GM12873 (cell line): ENCODE data around the gene CTDNEP1.

ENCODE experiments used
- TF ChIP-seq, protein P1 (sequence below): IDR thresholded peaks from 2 replicates; pipeline ENCODE4 v1.5.1; 2012; ENCODE audit warnings: low read depth, mild to moderate bottlenecking, moderate library complexity, low read length, control low read depth; ENCODE audit not compliant: insufficient read depth; ENCODE audit errors: missing control alignments

The CTDNEP1 gene

GRCh38 chr17:7214300-7215135, 37.0 kb downstream of the CTDNEP1 start:
- TF ChIP-seq, protein P1, sequence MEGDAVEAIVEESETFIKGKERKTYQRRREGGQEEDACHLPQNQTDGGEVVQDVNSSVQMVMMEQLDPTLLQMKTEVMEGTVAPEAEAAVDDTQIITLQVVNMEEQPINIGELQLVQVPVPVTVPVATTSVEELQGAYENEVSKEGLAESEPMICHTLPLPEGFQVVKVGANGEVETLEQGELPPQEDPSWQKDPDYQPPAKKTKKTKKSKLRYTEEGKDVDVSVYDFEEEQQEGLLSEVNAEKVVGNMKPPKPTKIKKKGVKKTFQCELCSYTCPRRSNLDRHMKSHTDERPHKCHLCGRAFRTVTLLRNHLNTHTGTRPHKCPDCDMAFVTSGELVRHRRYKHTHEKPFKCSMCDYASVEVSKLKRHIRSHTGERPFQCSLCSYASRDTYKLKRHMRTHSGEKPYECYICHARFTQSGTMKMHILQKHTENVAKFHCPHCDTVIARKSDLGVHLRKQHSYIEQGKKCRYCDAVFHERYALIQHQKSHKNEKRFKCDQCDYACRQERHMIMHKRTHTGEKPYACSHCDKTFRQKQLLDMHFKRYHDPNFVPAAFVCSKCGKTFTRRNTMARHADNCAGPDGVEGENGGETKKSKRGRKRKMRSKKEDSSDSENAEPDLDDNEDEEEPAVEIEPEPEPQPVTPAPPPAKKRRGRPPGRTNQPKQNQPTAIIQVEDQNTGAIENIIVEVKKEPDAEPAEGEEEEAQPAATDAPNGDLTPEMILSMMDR: peak; percentile 64

DNA sequence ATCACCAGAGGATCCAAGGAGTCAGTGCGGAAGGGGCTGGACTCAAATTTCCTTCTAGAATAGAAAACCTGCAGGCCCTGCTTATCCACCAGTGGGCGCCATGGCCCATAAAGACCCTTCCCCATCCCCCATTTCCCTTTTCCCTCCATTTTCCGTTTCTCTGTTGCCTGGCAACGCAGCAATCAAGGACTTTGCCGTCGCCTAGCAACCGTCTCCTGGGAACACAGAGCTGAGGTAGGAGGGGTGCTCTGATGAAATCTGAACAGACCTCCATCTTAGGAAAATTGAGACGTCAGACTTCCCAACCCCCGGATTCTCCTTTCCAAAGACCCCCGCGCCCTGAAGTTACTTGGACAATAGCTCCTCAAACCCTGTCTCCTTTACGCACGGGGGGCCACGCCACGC, 37.6 kb downstream of the CTDNEP1 start:
- TF ChIP-seq, protein P1: peak; percentile 59

- TF ChIP-seq, protein P1: no peak
Observed at GRCh38 chr17:7211491-7212273, 39.9 kb downstream of the CTDNEP1 start.

DNA sequence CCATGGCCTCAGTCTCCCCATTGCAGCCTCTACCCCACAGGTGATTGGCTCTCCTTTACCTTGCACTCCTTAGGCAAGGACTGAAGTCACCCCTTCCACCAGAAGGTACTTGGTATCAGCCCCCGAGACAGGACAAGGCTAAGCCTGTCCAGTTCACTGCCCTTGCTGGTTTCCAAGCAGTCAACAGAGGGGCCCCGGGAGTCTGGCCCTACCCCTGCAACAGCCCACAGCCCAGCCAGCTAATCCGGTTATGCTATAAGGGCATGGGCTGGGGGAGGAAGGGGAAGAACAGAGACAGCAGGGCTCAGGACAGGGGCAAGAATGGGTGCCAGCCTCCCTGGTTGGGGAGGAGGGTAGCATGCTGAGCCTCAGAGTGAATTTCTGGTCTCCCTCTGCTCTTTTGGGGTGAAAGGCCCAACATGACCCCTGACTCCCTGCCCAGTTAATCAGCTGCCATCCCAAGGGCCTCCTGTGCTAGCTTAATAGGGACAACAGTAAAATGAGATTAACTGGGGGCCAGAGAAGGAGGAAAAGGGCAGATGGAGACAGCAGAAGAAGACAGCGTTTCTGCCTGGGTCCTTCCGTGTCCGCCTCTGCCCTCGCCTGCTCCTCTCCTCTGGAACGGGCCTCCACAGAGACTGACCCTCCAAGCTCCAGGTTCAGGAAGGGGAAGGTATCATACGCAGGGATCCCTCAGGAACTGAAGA, 42.6 kb downstream of the CTDNEP1 start:
- TF ChIP-seq, protein P1: no peak

DNA sequence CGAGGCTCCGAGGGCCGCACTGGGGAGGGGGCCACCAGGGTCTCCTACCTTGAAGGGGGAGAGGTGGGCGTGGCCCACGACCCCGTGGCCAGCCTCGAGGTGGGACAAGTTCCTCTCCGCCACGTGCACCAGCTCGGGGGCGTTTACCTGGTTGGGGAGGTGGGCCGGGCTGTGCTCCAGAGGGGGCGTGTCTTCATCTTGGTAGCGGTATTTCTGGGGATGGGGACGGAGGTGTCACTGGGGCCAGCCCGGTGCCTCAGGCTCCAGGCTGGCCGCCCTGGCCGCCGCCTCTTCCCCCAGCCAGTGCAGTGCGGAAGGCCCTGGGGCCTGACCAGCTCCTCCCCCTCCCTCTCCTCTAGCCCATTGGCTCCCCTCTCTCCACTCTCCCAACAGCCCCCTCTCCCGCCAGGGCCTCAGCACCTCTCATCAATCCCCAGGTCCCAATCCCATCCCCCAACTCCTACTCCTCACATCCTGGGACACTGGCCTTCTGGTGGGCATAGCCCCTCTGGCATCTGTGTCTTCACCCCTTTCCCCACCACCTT, 43.4 kb downstream of the CTDNEP1 start:
- TF ChIP-seq, protein P1: no peak

- TF ChIP-seq, protein P1: no peak
Observed at GRCh38 chr17:7207120-7208001, 44.2 kb downstream of the CTDNEP1 start.
